Effector memory CD4-positive, alpha-beta T cell (primary cell): Measurements from ENCODE around the gene WDR17.
"Not testable (repeated sequence)": the region's sequence is repeated elsewhere in the genome, so short reads cannot be mapped to it uniquely, and the experiment has no call there.

Source experiments
- DNase-seq, 3 donors: peaks; one replicate each; pipeline ENCODE4 v3.0.0-alpha.2; 2020
- H3K27ac ChIP-seq: 2 replicates; pipeline ENCODE4 v1.7.0; 2013; ENCODE audit warnings: mild to moderate bottlenecking, low read length, moderate library complexity; ENCODE audit not compliant: insufficient read depth, poor library complexity, severe bottlenecking
- H3K27me3 ChIP-seq: replicated peaks from 2 replicates; pipeline ENCODE4 v1.7.0; 2013; ENCODE audit warnings: mild to moderate bottlenecking, low read length; ENCODE audit not compliant: insufficient read depth, control insufficient read depth, poor library complexity, severe bottlenecking
- H3K36me3 ChIP-seq: 2 replicates; pipeline ENCODE4 v1.7.0; 2013; ENCODE audit warnings: mild to moderate bottlenecking, low read length, moderate library complexity; ENCODE audit not compliant: control insufficient read depth, insufficient read depth
- H3K4me1 ChIP-seq: 2 replicates; pipeline ENCODE4 v1.7.0; 2013; ENCODE audit warnings: low read length, mild to moderate bottlenecking; ENCODE audit not compliant: control insufficient read depth, insufficient read depth, poor library complexity, severe bottlenecking
- H3K4me3 ChIP-seq: 2 replicates; pipeline ENCODE4 v1.7.0; 2013; ENCODE audit warnings: low read length, low read depth, mild to moderate bottlenecking; ENCODE audit not compliant: insufficient read depth, poor library complexity, severe bottlenecking
- H3K9me3 ChIP-seq: 2 replicates; pipeline ENCODE4 v1.7.0; 2013; ENCODE audit warnings: mild to moderate bottlenecking, low read length, moderate library complexity; ENCODE audit not compliant: control insufficient read depth

The WDR17 gene

DNA sequence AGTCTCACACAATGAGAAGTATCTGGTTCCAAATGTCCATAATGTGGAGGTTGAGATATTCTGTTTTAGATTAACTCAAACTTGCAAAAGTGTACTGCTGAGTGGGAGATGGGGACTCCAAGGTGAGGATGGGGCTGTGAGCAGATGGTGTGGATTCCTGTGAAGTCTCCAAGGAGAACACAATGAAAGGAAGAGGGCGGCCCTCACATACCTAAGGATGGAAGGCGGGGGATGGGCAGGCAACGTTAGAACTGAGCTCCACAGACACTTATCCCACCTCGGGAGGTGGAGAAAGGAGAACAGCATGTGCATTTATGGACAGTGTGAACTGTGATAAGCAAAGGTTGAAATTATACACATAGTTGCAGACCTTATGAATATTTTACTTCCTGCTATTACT, 139.7 kb downstream of the WDR17 start:
- Histone ChIP-seq H3K27me3 (no peaks in the 10 kb centered on the region), H3K4me1 (no peaks in the 10 kb centered on the region), H3K27ac (no peak overlapping the region), H3K36me3 (no peaks in the 10 kb centered on the region), H3K9me3 (no peaks in the 10 kb centered on the region), H3K4me3 (no peak overlapping the region)
- DNase-seq: no peak

DNA sequence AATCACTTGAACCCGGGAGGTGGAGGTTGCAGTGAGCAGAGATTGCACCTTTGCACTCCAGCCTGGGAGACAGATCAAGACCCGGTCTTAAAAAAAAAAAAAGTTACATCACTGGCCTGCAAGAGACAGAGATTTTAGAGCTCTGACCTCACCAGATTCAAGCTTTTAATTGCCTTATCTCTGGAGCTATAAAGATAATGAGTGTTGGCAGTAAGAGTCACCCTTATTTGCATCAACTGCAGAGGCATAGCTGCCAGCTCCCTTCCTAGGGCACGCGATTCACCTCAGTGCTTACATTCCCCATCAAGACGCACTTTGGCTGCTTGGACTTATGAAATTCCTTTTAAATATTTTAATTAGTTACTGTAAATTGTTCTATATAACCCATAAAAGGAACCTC, 142.2 kb downstream of the WDR17 start:
- no peaks in the 10 kb centered on the region for H3K9me3 ChIP-seq
- no peaks in the 10 kb centered on the region for H3K27me3 ChIP-seq
- DNase-seq: no peak
- H3K27ac ChIP-seq: no peak overlapping the region
- H3K4me1 ChIP-seq: no peaks in the 10 kb centered on the region
- no peaks in the 10 kb centered on the region for H3K36me3 ChIP-seq
- H3K4me3 ChIP-seq: no peak overlapping the region

DNA sequence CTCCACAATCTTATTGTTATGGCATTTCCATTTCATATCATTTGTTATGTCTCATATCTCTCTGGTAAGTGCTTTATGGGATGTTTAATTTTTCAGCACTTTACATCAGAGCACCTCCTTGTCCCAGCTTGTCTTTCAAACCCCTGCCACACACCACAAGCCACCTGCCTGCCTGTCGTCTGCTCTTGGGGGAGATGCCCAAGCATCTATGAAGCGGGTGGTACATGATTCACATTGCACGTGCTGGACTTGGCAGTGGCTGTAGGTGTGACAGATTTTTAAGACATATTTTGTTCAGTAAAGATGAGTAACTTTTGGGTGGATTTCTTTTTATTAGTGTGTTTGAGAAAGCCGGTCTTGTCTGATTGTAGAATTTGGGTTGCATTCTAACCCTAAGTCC, 143.9 kb downstream of the WDR17 start:
- Histone ChIP-seq H3K27me3 (no peaks in the 10 kb centered on the region), H3K4me1 (no peaks in the 10 kb centered on the region), H3K27ac (no peak overlapping the region), H3K4me3 (no peak overlapping the region), H3K9me3 (no peaks in the 10 kb centered on the region), H3K36me3 (no peaks in the 10 kb centered on the region)
- DNase-seq: no peak

DNA sequence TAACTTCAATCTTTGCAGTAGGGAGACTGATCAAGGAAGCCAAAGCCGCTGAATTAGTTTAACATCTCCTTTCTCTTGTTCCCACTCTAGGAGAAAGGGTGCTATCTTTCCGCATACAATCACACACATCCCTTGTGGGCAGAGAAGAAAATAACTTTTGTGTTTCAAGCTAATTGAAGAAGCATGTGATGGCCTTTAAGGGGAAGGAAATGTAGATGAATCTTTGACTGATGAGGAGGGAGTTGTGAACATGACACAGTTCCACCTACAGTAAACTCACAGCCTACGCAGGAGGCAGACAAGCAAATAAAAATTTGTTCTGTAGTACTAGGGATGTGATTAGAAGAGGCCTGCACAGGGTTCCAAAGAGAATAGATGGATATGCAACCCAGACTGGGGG, 144.5 kb downstream of the WDR17 start:
- Histone ChIP-seq H3K4me3 (no peak overlapping the region), H3K4me1 (no peaks in the 10 kb centered on the region), H3K36me3 (no peaks in the 10 kb centered on the region), H3K27me3 (no peaks in the 10 kb centered on the region), H3K27ac (no peak overlapping the region), H3K9me3 (no peaks in the 10 kb centered on the region)
- no peak for DNase-seq

DNA sequence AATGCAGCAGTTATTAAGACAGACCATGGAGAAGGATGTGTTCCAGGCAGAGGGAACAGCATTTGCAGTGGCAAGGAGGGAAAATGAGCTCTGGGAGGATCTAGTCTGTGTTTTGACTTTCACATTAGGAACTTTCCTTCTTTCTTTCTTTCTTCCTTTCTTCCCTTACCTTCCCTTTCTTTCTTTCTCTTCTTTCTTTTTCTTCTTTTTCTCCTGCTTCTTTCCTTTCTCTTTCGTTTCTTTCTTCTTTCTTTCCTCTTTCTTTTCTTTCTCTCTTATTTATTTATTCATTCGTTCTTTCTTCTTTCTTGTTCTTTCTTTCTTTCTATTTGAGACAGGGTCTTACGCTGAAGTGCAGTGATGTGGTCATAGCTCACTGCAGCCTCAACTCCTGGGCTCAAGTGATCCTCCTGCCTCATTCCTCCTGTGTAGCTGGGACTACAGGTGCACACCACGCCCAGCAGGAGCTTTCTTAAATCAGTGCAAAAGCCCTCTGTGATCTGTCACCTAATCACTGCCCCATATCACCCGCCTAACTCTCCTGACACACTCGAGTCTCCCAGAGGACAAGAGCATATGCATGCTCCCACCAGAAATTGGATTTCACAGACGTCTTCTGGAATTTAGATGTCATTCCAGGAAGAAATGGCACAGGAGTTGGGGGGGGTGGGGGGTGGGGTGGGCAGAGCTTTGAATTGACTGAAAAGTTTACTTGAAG, 145.1 kb downstream of the WDR17 start:
- Histone ChIP-seq H3K4me3 (no peak overlapping the region), H3K27me3 (no peaks in the 10 kb centered on the region), H3K4me1 (no peaks in the 10 kb centered on the region), H3K9me3 (no peaks in the 10 kb centered on the region), H3K27ac (no peak overlapping the region), H3K36me3 (no peaks in the 10 kb centered on the region)
- no peak for DNase-seq

DNA sequence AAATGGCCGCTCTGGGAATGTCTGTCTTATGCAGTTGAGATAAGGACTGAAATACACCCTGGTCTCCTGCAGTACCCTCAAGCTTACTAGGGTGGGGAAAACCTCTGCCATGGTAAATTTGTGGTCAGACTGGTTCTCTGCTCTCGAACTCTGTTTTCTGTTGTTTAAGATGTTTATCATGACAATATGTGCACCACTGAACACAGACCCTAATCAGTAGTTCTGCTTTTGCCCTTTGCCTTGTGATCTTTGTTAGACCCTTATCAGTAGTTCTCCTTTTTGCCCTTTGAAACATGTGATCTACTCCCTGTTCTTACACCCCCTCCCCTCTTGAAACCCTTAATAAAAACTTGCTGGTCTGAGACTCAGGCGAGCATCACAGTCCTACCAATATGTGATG, 146.7 kb downstream of the WDR17 start:
- H3K36me3 ChIP-seq, H3K4me1 ChIP-seq, H3K27me3 ChIP-seq, H3K4me3 ChIP-seq, DNase-seq, H3K9me3 ChIP-seq, H3K27ac ChIP-seq: not testable (repeated sequence)

DNA sequence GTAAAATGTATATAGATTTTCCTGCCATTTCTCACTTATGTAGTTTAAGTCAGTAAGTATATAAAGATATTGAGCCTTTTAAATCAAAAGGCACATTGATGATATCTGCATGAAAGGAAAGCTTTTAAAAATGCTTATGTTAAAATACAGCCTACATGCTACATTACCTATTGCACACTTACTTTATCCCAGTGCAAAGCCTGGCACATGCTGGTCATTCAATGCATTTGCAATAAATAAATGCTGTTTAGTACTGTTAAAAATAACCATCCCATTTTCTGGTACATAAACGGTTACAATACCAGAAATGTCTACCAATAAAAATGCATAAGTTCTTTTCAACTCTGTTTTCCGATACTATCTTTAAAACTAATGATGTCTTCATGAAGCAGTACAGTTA, 151.9 kb downstream of the WDR17 start:
- Histone ChIP-seq H3K4me1 (no peaks in the 10 kb centered on the region), H3K4me3 (no peak overlapping the region), H3K27ac (no peak overlapping the region), H3K27me3 (no peaks in the 10 kb centered on the region), H3K36me3 (no peaks in the 10 kb centered on the region), H3K9me3 (no peaks in the 10 kb centered on the region)
- DNase-seq: no peak

DNA sequence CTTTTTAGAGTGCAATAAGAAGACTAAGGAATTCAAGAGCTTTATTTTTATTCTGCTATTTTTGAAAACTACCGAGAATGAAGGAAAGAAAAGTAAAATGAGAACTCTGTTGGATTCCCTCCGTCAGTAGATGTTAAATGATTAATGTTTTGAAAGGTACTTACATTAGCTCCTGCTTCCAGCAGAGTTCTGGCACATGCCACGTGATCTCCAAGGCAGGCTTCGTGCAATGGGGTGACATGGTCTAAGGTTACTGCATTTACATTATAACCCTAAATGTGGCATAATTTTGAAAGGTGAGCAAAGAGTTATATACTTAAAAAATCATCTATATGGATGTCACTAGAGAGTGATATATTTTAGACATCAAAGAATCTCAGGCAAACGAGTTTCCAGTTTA, 156.5 kb downstream of the WDR17 start:
- no peaks in the 10 kb centered on the region for H3K9me3 ChIP-seq
- H3K27ac ChIP-seq: no peak overlapping the region
- no peaks in the 10 kb centered on the region for H3K36me3 ChIP-seq
- H3K4me1 ChIP-seq: no peaks in the 10 kb centered on the region
- no peaks in the 10 kb centered on the region for H3K27me3 ChIP-seq
- H3K4me3 ChIP-seq: no peak overlapping the region
- no peak for DNase-seq

DNA sequence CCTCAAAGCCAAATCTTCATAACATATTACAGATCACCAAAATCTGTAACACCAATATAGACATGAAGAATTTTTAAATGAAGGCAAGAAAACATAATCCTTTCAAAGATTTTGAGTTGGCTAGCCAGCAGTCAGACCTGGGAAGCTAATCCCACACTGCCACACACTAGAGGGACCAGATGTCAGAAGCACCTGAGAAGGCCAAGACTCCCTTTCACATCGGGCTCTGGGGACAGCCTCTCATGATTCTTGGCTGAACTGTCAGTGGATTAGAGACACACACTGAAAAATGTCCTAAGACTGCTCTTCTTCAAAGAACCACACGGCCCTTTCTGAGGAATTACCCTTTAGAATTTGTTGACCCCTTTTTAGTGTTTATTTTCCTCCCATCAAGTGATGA, 157.9 kb downstream of the WDR17 start:
- DNase-seq: no peak
- Histone ChIP-seq H3K4me3 (no peak overlapping the region), H3K27ac (no peak overlapping the region), H3K36me3 (no peaks in the 10 kb centered on the region), H3K27me3 (no peaks in the 10 kb centered on the region), H3K4me1 (no peaks in the 10 kb centered on the region), H3K9me3 (no peaks in the 10 kb centered on the region)

DNA sequence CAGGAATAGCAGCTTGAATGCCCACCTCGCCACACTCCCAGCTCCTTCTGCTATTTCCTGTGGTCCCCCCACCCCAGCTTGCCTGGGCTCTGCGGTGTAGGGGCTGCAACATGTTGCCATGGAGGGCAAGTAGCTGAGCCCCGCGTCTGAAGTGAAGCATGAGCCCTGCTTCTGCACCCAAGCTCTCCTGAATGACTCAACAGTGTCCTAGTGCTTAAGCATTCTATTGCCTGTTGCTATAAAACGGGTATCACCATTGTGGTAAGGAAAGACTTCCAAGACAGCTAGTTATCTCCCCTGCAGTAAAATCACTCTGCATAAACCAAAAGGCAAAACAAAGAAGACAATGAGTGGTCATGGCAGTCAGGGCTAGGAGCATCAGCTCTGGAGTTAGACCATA, 161.1 kb downstream of the WDR17 start:
- Histone ChIP-seq H3K4me1 (no peaks in the 10 kb centered on the region), H3K27me3 (no peaks in the 10 kb centered on the region), H3K27ac (no peak overlapping the region), H3K9me3 (no peaks in the 10 kb centered on the region), H3K36me3 (no peaks in the 10 kb centered on the region), H3K4me3 (no peak overlapping the region)
- no peak for DNase-seq
